GM19372 (cell line): Measurements from ENCODE around the gene COLEC11.

ENCODE experiments used
- ATAC-seq: cut with Tn5 transposase; IDR thresholded peaks from one replicate; pipeline ENCODE4 v1.9.1; 2021; ENCODE audit warnings: mild to moderate bottlenecking, low read depth, moderate library complexity; ENCODE audit not compliant: unreplicated experiment

The COLEC11 gene

DNA sequence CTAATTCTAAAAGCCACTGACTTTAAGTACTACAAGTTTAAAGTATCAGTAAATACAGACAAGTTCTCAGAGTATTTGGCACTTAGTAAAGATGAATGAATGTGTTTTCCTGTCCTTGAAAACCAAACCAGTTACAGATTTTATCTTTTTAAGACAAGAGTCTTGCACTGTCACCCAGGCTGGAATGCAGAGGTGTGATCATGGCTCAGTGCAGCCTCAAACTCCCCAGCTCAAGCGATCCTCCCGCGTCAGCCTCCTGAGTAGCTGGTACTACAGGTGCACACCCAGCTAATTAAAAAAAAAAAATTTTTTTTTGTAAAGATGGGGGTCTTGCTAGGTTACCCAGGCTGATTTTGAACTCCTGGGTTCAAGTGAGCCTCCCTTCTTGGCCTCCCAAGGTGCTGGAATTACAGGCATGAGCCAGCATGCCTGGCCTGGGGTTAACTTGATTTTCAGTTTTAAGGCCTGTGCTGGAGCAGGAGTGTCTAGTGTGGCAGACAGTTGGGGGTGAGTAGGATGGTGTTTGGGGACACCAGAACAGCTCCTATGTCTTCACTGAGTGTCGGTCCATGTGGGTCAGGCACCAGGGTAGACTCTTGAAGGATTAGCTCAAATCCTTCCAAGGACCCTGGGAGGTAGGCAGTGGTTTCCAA is 10.2 kb upstream of the COLEC11 start:
- no peak for ATAC-seq

- no peak for ATAC-seq
Observed at GRCh38 chr2:3585261-3586109, 9.4 kb upstream of the COLEC11 start.

DNA sequence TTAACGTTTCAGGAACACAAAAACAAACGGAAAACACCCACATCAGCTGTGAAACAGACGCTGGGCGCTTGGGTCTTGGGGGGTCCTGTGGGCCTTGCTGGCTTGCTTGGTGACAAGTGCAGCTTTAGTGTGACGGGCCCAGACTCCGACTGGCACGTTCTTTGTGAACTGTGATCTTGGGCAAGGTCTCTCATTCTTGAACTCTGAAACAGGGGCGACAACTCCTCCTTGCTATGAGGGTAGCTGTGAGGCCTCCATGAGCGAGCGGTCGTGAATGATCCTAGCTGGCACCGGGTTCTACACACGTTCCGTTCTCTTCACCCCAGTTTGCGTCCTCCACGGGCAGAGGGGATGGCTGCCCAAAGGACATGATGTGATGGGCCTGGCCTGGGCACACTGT is 8.7 kb upstream of the COLEC11 start:
- no peak for ATAC-seq

DNA sequence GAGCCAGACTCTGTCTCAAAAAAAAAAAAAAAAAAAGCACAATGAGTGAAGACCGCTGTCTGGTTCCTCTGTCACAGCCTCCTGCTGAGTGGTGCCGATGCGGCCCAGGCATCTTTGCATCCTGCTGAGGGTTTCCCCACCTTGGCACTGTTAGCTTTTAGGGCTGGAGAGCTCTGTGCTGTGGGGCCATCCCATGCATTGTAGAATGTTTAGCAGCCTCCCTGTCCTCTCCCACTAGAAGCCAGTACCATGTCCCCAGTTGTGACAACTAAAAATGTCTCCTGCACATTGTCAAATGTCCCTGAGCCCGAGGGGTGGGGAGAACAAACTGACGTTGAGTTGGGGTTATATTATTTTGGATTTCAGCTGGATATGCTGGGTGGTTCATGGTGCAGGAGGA is 7.9 kb upstream of the COLEC11 start:
- ATAC-seq = no peak

GRCh38 chr2:3587432-3587831 is 7.5 kb upstream of the COLEC11 start:
- ATAC-seq = no peak

DNA sequence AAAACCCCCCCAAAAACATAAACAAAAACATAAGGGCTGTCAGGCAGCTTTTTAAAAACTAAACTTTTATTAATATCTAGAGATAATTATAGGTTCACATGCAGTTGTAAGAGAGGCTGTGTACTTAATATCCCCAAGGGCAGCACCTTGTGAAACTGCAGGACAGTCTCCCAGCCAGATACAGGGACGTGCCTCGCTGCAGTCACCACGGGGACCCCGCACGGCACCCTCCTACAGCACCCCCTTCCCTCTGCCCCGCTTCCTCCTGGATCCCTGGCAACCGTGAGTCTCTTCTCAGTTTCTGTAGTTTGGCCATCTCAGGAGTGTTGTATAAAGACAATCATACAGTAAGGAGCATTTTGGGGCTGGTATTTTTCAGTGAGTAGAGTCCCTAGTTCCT is 6.8 kb upstream of the COLEC11 start:
- no peak for ATAC-seq

DNA sequence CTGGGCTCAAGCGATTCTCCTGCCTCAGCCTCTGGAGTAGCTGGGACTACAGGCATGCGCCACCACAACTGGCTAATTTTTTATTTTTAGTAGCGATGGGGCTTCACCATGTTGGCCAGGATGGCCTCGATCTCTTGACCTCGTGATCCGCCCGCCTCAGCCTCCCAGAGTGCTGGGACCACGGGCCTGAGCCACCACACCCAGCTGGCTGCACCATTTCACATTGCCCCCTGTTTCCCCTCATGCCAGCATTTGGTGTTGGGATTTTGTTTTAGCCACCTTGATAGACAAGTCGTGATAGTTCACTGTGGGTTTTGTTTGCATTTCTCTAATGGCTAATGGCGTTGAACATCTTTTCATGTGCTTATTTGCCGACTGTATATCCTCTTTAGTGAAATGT is 5.8 kb upstream of the COLEC11 start:
- no peak for ATAC-seq

GRCh38 chr2:3595404-3595803 is 492 bp downstream of the COLEC11 start:
- ATAC-seq = no peak

GRCh38 chr2:3595985-3596384 is 1.1 kb downstream of the COLEC11 start:
- ATAC-seq = peak; percentile 85

DNA sequence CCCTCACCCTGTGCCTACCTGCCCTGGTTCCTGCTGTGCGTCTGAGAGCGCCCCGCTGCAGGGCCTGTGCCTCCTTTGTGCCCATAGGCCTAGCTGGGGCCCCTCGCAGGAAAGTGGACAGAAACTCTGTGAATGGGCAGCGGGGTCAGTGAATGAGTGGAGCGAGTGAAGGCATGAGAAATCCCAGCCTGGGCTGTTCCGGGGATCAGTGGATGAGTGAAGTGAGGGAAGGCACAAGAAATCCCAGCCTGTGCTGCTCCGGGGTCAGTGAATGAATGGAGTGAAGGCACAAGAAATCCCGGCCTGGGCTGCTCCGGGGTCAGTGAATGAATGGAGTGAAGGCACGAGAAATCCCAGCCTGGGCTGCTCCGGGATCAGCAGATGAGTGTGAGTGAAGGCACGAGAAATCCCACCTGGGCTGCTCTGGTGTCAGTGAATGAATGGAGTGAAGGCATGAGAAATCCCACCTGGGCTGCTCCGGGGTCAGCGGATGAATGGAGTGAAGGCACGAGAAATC is 2.0 kb downstream of the COLEC11 start:
- ATAC-seq = no peak

DNA sequence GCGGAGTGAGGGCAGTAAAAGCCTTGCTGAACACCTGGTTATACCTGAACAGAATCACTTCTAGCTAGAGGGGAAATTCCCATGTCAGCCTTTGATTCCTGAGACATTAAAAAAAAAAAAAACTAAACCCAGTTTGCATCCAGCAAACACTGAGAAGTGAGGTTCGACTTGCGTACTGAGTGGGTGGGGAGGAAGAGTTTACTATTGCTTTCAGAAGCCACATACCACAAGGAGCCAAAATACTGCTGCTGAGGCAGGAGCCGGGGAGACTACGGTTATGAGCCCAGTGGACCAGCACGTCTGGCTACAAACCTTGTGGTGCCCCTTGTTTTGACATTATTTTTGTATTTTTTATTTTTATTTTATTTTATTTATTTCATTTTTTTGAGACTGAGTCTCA is 2.7 kb downstream of the COLEC11 start:
- ATAC-seq = no peak

DNA sequence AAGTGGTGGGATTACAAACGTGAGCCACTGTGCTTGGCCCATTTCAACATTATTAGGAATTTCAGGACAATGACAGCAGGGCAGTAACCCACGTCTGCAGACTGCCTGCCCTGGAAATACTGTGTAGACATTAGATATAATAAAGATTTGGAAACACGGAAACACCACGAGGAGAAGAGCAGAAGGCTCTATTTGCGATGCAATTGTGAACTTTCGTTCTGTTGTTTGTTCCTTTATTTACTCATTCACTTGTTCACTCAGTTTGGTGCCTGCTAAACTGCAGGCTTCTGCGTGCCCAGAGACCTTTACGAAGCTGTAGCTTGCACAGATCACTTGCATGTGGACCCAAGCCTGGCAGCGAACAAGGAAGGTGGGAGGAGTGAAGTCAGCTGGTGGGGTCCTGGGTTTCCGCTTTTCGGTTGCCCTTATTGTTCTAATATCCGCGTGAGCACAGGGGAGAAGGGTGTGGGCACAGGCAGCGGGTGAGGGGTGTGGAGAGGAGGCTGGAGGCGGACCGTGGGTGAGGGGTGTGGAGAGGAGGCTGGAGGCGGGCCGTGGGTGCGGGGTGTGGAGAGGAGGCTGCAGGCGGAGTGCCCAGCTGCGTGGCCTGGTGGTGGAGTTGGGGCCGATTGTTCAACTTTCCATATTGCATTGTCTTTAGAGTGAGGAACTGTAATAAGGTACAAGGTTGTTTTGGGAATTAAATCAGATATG is 3.4 kb downstream of the COLEC11 start:
- ATAC-seq = no peak

GRCh38 chr2:3598912-3599854 is 4.3 kb downstream of the COLEC11 start:
- ATAC-seq = no peak

GRCh38 chr2:3600256-3600855 is 5.4 kb downstream of the COLEC11 start:
- ATAC-seq = no peak

DNA sequence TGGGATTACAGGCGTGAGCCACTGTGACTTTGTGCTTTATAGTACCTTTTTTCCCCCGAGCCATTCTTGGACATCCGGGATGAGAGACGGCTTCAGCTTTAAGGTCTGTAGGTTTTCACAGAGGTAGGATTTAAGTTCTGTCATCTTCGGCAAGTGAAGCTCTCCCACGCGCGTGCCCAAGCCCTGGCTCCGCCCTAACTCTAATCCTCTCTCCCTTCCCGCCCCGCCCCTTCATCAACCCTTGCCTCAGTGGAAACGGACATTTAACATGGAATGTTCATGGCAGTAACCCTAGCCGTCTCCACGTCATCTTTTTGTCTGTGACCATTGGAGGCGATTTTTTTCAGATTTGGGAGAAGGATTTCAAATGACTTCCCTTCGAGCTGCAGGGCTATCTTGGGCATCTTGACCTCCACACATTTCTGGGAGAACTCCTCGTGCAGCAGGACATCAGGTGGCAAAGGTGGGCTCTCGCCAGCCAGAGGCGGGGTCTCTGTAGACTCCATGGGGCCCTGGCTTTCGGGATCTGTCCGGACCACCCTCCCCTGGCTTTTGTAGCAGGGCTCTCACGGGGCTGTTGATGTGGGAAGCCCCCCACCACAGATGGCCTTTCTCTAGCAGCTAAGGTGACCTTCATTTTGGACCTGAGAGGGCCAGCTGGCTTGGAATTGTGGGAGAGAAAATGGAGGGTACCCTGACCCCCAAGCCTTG is 6.8 kb downstream of the COLEC11 start:
- no peak for ATAC-seq

- no peak for ATAC-seq
Observed at GRCh38 chr2:3602553-3603339, 7.8 kb downstream of the COLEC11 start.

- ATAC-seq = no peak
Observed at GRCh38 chr2:3603536-3604206, 8.8 kb downstream of the COLEC11 start.
